ENCODE results near the gene ARL4A.

DNA sequence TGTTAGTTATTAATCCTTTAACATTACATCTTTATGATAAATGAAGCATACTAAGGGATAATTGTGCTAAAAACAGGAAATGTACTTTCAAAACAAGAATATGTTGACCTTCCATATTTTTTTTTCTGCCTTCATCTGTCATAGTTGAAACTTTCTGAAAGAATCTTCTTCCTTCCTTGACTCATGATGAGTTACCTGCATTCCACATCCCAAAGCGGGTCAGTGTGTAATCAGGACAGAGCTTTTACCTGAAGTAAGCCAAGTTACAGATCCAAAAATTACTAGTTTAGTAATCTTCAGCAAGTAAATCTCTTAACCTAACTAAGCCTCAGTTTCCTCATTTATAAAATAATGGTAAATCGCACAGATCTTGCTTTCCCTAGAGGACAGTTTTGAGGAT lies 13.4 kb upstream of the ARL4A start:
- TF ChIP-seq, protein P1, sequence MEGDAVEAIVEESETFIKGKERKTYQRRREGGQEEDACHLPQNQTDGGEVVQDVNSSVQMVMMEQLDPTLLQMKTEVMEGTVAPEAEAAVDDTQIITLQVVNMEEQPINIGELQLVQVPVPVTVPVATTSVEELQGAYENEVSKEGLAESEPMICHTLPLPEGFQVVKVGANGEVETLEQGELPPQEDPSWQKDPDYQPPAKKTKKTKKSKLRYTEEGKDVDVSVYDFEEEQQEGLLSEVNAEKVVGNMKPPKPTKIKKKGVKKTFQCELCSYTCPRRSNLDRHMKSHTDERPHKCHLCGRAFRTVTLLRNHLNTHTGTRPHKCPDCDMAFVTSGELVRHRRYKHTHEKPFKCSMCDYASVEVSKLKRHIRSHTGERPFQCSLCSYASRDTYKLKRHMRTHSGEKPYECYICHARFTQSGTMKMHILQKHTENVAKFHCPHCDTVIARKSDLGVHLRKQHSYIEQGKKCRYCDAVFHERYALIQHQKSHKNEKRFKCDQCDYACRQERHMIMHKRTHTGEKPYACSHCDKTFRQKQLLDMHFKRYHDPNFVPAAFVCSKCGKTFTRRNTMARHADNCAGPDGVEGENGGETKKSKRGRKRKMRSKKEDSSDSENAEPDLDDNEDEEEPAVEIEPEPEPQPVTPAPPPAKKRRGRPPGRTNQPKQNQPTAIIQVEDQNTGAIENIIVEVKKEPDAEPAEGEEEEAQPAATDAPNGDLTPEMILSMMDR (IDR thresholded peaks at IDR 0.05) = no peak
- TF ChIP-seq POLR2A (IDR thresholded peaks at IDR 0.05) (no peak), POLR2AphosphoS5 (IDR thresholded peaks at IDR 0.05) (no peak)
